ENCODE data around the gene TAMM41. TPM values are rescaled to one million over a fixed set of nuclear protein-coding genes. Genes with fewer than 3 reads are reported as not detected.

Gene TAMM41
- total and polyA plus RNA-seq, 4 donors = 3.0 to 8.7 (median 5.0) TPM

- Histone ChIP-seq H3K4me1 (ENCODE audit: control insufficient read depth in 4 of 4, insufficient read depth in 4 of 4, low read length in 3 of 4) (peaks cover 0 to 8% (median 3%) of the 10 kb centered on the region in 4 donors), H3K9ac (ENCODE audit: low read depth in 1 of 2, low read length in 2 of 2) (no peak overlapping the region), H3K4me3 (ENCODE audit: low read depth in 1 of 3, low read length in 3 of 3) (no peak overlapping the region), H3K27ac (ENCODE audit: low read depth in 1 of 2, low read length in 2 of 2) (no peak overlapping the region), H3K27me3 (ENCODE audit: control insufficient read depth in 4 of 4, insufficient read depth in 4 of 4, low read length in 3 of 4) (no peaks in the 10 kb centered on the region), H3K9me3 (ENCODE audit: control insufficient read depth in 4 of 4, low read length in 3 of 4) (no peaks in the 10 kb centered on the region), H3K36me3 (ENCODE audit: control insufficient read depth in 4 of 4, insufficient read depth in 3 of 4, low read depth in 1 of 4, low read length in 3 of 4) (no peaks in the 10 kb centered on the region)
- WGBS = 34% methylated on average over 20 of the region's 20 CpGs
- TF ChIP-seq MAX (IDR thresholded peaks at IDR 0.05) (no peak), HNF4A (conservative IDR thresholded peaks at IDR 0.05) (no peak), RAD21 (IDR thresholded peaks at IDR 0.05) (no peak), JUND (IDR thresholded peaks at IDR 0.05) (no peak), GABPA (IDR thresholded peaks at IDR 0.05 in 1 of 2, conservative IDR thresholded peaks at IDR 0.05 in 1 of 2) (no peak), TAF1 (conservative IDR thresholded peaks at IDR 0.05) (no peak)
- DNase-seq (ENCODE audit: low spot score) = peak; percentile 46
Observed at GRCh38 chr3:11770477-11771391, 76.0 kb downstream of the TAMM41 start.

GRCh38 chr3:11769704-11770476 lies 76.8 kb downstream of the TAMM41 start:
- DNase-seq (ENCODE audit: low spot score) = no peak
- no peak overlapping the region for H3K4me3 ChIP-seq (ENCODE audit: low read depth in 1 of 3, low read length in 3 of 3)
- H3K9ac ChIP-seq (ENCODE audit: low read depth in 1 of 2, low read length in 2 of 2) = no peak overlapping the region
- no peaks in the 10 kb centered on the region for H3K27me3 ChIP-seq (ENCODE audit: control insufficient read depth in 4 of 4, insufficient read depth in 4 of 4, low read length in 3 of 4)
- H3K9me3 ChIP-seq (ENCODE audit: control insufficient read depth in 4 of 4, low read length in 3 of 4) = no peaks in the 10 kb centered on the region
- no peak overlapping the region for H3K27ac ChIP-seq (ENCODE audit: low read depth in 1 of 2, low read length in 2 of 2)
- no peaks in the 10 kb centered on the region for H3K36me3 ChIP-seq (ENCODE audit: control insufficient read depth in 4 of 4, insufficient read depth in 3 of 4, low read depth in 1 of 4, low read length in 3 of 4)
- WGBS = 79% methylated on average over 10 of the region's 10 CpGs
- no peak for TF ChIP-seq CTCF (IDR thresholded peaks at IDR 0.05; ENCODE audit: low read depth, low read length, missing input control)
- TF ChIP-seq HNF4A (conservative IDR thresholded peaks at IDR 0.05) = no peak
- TF ChIP-seq HNF4G (IDR thresholded peaks at IDR 0.05) = no peak
- TF ChIP-seq JUND (IDR thresholded peaks at IDR 0.05) = no peak
- TF ChIP-seq FOXA2 (IDR thresholded peaks at IDR 0.05) = no peak
- no peak for TF ChIP-seq GABPA (IDR thresholded peaks at IDR 0.05 in 1 of 2, conservative IDR thresholded peaks at IDR 0.05 in 1 of 2)
- no peak for TF ChIP-seq MAX (IDR thresholded peaks at IDR 0.05)
- no peak for TF ChIP-seq RXRA (IDR thresholded peaks at IDR 0.05)
- no peak for TF ChIP-seq FOXA1 (IDR thresholded peaks at IDR 0.05)
- TF ChIP-seq ZBTB33 (IDR thresholded peaks at IDR 0.05) = no peak
- TF ChIP-seq EGR1 (IDR thresholded peaks at IDR 0.05; ENCODE audit: low read depth in 2 of 2) = no peak
- TF ChIP-seq RAD21 (IDR thresholded peaks at IDR 0.05) = no peak
- no peak for TF ChIP-seq YY1 (IDR thresholded peaks at IDR 0.05)
- TF ChIP-seq TAF1 (conservative IDR thresholded peaks at IDR 0.05) = no peak
- no peak for TF ChIP-seq SP1 (IDR thresholded peaks at IDR 0.05)
- no peak for TF ChIP-seq REST (IDR thresholded peaks at IDR 0.05)
- TF ChIP-seq NR2F2 (IDR thresholded peaks at IDR 0.05) = no peak
- H3K4me1 ChIP-seq (ENCODE audit: control insufficient read depth in 4 of 4, insufficient read depth in 4 of 4, low read length in 3 of 4) = peaks cover 0 to 8% (median 3%) of the 10 kb centered on the region in 4 donors
